Lower leg skin (tissue), 4 donors: Measurements from ENCODE around the gene DENND1A. TPM values are rescaled to one million over a fixed set of nuclear protein-coding genes. Genes with fewer than 3 reads are reported as not detected.
"Not testable (repeated sequence)": the region's sequence is repeated elsewhere in the genome, so short reads cannot be mapped to it uniquely, and the experiment has no call there.

ENCODE experiments used
- DNase-seq, 2 donors: peaks; one replicate each; pipeline ENCODE4 v3.0.0-alpha.2; 2019; ENCODE audit warnings: low spot score in 2 of 2
- H3K4me3 ChIP-seq: fragments of 200-600 bp; sonication (generic); 2 replicates; pipeline ENCODE4 v1.5.1; 2017; ENCODE audit warnings: mild to moderate bottlenecking, low read depth; ENCODE audit not compliant: poor library complexity, severe bottlenecking
- CTCF ChIP-seq, 3 donors: fragments of 450-650 bp; IDR thresholded peaks; one replicate each; pipeline ENCODE4 v1.5.1; 2016; ENCODE audit warnings: antibody characterized with exemption in 3 of 3, mild to moderate bottlenecking in 3 of 3, moderate library complexity in 2 of 3
- POLR2A ChIP-seq, 2 donors: fragments of 450-650 bp; IDR thresholded peaks; one replicate each; pipeline ENCODE4 v1.6.1; 2016 to 2017; ENCODE audit warnings: antibody characterized with exemption in 2 of 2, mild to moderate bottlenecking in 1 of 2, moderate library complexity in 1 of 2
- WGBS, 2 donors: methylation state at CpG; one replicate each; pipeline ENCODE4 v1.1.5; 2018; 5-methylcytosine and 5-hydroxymethylcytosine counted together
- intact Hi-C: fragments of 100-400 bp; cut with DNase I; formaldehyde crosslinking; loops from one replicate; pipeline ENCODE4 v1.15.0; 2023; ENCODE audit warnings: low total_unique reads
- total RNA-seq, 4 donors: library from RNA; depleted of rRNA; stranded (reverse); fragments of >200 nt; gene quantifications; one replicate each; pipeline ENCODE4 v1.1.0, GENCODE V29; 2016

DENND1A gene
- total RNA-seq, 4 donors from 2014 or later: 6.5 to 16.3 (median 12.3) TPM

- TF ChIP-seq CTCF (IDR thresholded peaks at IDR 0.05) (no peak), POLR2A (IDR thresholded peaks at IDR 0.05) (no peak)
- intact Hi-C loops: no loop called here
- no peak for DNase-seq
- H3K4me3 ChIP-seq: no peak overlapping the region
- WGBS, 2 donors: 30 to 37% methylated on average over 3 of the region's 3 CpGs
Observed at GRCh38 chr9:123637606-123637944, 292.4 kb downstream of the DENND1A start.

GRCh38 chr9:123636805-123637204 lies 293.1 kb downstream of the DENND1A start:
- H3K4me3 ChIP-seq, intact Hi-C loops, DNase-seq: not testable (repeated sequence)
- 73 to 86% methylated on average over 10 of the region's 10 CpGs for WGBS, 2 donors

GRCh38 chr9:123631862-123632261 lies 298.1 kb downstream of the DENND1A start:
- no peak for TF ChIP-seq POLR2A (IDR thresholded peaks at IDR 0.05)
- TF ChIP-seq CTCF (IDR thresholded peaks at IDR 0.05): no peak
- 91% methylated on average over 3 of the region's 3 CpGs for WGBS, 2 donors
- DNase-seq: no peak
- H3K4me3 ChIP-seq: no peak overlapping the region
- intact Hi-C loops: no loop called here

GRCh38 chr9:123630233-123630632 lies 299.7 kb downstream of the DENND1A start:
- 99% methylated on average over 9 of the region's 9 CpGs for WGBS, 2 donors
- DNase-seq: no peak
- intact Hi-C loops: no loop called here
- H3K4me3 ChIP-seq: no peak overlapping the region
- TF ChIP-seq POLR2A (IDR thresholded peaks at IDR 0.05): no peak
- TF ChIP-seq CTCF (IDR thresholded peaks at IDR 0.05): no peak

- 89 to 93% methylated on average over 3 of the region's 3 CpGs for whole genome bisulfite sequencing, 2 donors
- TF ChIP-seq POLR2A (IDR thresholded peaks at IDR 0.05): no peak
- TF ChIP-seq CTCF (IDR thresholded peaks at IDR 0.05): no peak
- intact Hi-C loops: no loop called here
- H3K4me3 ChIP-seq: no peak overlapping the region
- no peak for DNase-seq
Observed at GRCh38 chr9:123629531-123629930, 300.4 kb downstream of the DENND1A start.

- intact Hi-C loops: no loop called here
- no peak for TF ChIP-seq POLR2A (IDR thresholded peaks at IDR 0.05)
- TF ChIP-seq CTCF (IDR thresholded peaks at IDR 0.05): no peak
- no peak overlapping the region for H3K4me3 ChIP-seq
- WGBS, 2 donors: 67 to 71% methylated on average over 2 of the region's 2 CpGs
- no peak for DNase-seq
Observed at GRCh38 chr9:123622711-123623241, 307.1 kb downstream of the DENND1A start.
